H9 (cell line): ENCODE measurements around the gene CALHM4. TPM values are rescaled to one million over a fixed set of nuclear protein-coding genes. Genes with fewer than 3 reads are reported as not detected.
"Not testable (repeated sequence)": the region's sequence is repeated elsewhere in the genome, so short reads cannot be mapped to it uniquely, and the experiment has no call there.

Experiments
- DNase-seq: peaks from one replicate; pipeline ENCODE4 v3.0.0-alpha.2; 2017
- H2AFZ ChIP-seq: one replicate; pipeline ENCODE4 v1.6.1; 2013; ENCODE audit warnings: mild to moderate bottlenecking, low read length, control low read depth, moderate library complexity
- H2AK5ac ChIP-seq: 2 replicates; pipeline ENCODE4 v1.6.1; 2013; ENCODE audit warnings: low read length, control low read depth, mixed read lengths; ENCODE audit not compliant: insufficient read length
- H2BK120ac ChIP-seq: one replicate; pipeline ENCODE4 v1.6.1; 2013; ENCODE audit warnings: low read depth, mild to moderate bottlenecking, low read length, control low read depth, inconsistent platforms; ENCODE audit not compliant: poor library complexity, severe bottlenecking
- H2BK12ac ChIP-seq: 2 replicates; pipeline ENCODE4 v1.6.1; 2013; ENCODE audit warnings: low read length, control low read depth, mixed read lengths, low read depth; ENCODE audit not compliant: insufficient read length
- H2BK15ac ChIP-seq: 2 replicates; pipeline ENCODE4 v1.6.1; 2013; ENCODE audit warnings: low read depth, low read length, control low read depth
- H2BK20ac ChIP-seq: one replicate; pipeline ENCODE4 v1.6.1; 2013; ENCODE audit warnings: low read depth, mild to moderate bottlenecking, low read length, control low read depth, inconsistent platforms; ENCODE audit not compliant: poor library complexity, severe bottlenecking
- H2BK5ac ChIP-seq: 2 replicates; pipeline ENCODE4 v1.6.1; 2013; ENCODE audit warnings: low read length, control low read depth, mixed read lengths; ENCODE audit not compliant: insufficient read length
- H3K14ac ChIP-seq: 2 replicates; pipeline ENCODE4 v1.6.1; 2013; ENCODE audit warnings: low read length, control low read depth; ENCODE audit not compliant: insufficient read depth
- H3K18ac ChIP-seq: 2 replicates; pipeline ENCODE4 v1.6.1; 2013; ENCODE audit warnings: low read depth, mild to moderate bottlenecking, mixed read lengths, low read length, control low read depth; ENCODE audit not compliant: insufficient read length
- H3K23ac ChIP-seq: 2 replicates; pipeline ENCODE4 v1.6.1; 2013; ENCODE audit warnings: low read length, control low read depth, mixed read lengths, low read depth; ENCODE audit not compliant: insufficient read length
- H3K23me2 ChIP-seq: 2 replicates; pipeline ENCODE4 v1.6.1; 2013; ENCODE audit warnings: low read depth, mild to moderate bottlenecking, mixed read lengths, low read length, control low read depth; ENCODE audit not compliant: insufficient read length, poor library complexity, severe bottlenecking
- H3K27ac ChIP-seq: 2 replicates; pipeline ENCODE4 v1.5.1; 2013; ENCODE audit warnings: low read length, control low read depth, mixed read lengths, low read depth; ENCODE audit not compliant: insufficient read length
- H3K27me3 ChIP-seq: 2 replicates; pipeline ENCODE4 v1.6.1; 2013; ENCODE audit warnings: low read length, control low read depth, inconsistent platforms; ENCODE audit not compliant: insufficient read depth
- H3K4ac ChIP-seq: 2 replicates; pipeline ENCODE4 v1.6.1; 2013; ENCODE audit warnings: low read depth, mild to moderate bottlenecking, control low read depth, inconsistent platforms, low read length, moderate library complexity
- H3K4me1 ChIP-seq: 2 replicates; pipeline ENCODE4 v1.6.1; 2013; ENCODE audit warnings: low read length, control low read depth, inconsistent platforms; ENCODE audit not compliant: insufficient read depth
- H3K4me2 ChIP-seq: 2 replicates; pipeline ENCODE4 v1.6.1; 2013; ENCODE audit warnings: low read length, control low read depth, mixed read lengths; ENCODE audit not compliant: insufficient read length, insufficient read depth
- H3K56ac ChIP-seq: 2 replicates; pipeline ENCODE4 v1.6.1; 2013; ENCODE audit warnings: low read depth, mild to moderate bottlenecking, mixed read lengths, low read length, control low read depth; ENCODE audit not compliant: insufficient read length
- H3K79me1 ChIP-seq: 2 replicates; pipeline ENCODE4 v1.6.1; 2013; ENCODE audit warnings: low read depth, mild to moderate bottlenecking, moderate library complexity, low read length, control low read depth, inconsistent platforms; ENCODE audit not compliant: insufficient read depth, poor library complexity, severe bottlenecking
- H3K79me2 ChIP-seq: 2 replicates; pipeline ENCODE4 v1.6.1; 2013; ENCODE audit warnings: low read length, control low read depth, inconsistent platforms; ENCODE audit not compliant: insufficient read depth
- H3K9ac ChIP-seq: 2 replicates; pipeline ENCODE4 v1.6.1; 2013; ENCODE audit warnings: low read length, control low read depth, mixed read lengths; ENCODE audit not compliant: insufficient read length; ENCODE audit errors: extremely low read depth
- H3K9me3 ChIP-seq: one replicate; pipeline ENCODE4 v1.6.1; 2013; ENCODE audit warnings: low read depth, low read length, inconsistent platforms; ENCODE audit not compliant: control insufficient read depth
- H3T11ph ChIP-seq: one replicate; pipeline ENCODE4 v1.6.1; 2013; ENCODE audit warnings: mild to moderate bottlenecking, low read length, control low read depth, inconsistent platforms
- H4K20me1 ChIP-seq: one replicate; pipeline ENCODE4 v1.6.1; 2013; ENCODE audit not compliant: control insufficient read depth, insufficient read length, insufficient read depth
- H4K5ac ChIP-seq: 2 replicates; pipeline ENCODE4 v1.6.1; 2013; ENCODE audit warnings: low read depth, mild to moderate bottlenecking, mixed read lengths, low read length, control low read depth; ENCODE audit not compliant: insufficient read length
- H4K8ac ChIP-seq: replicated peaks from 2 replicates; pipeline ENCODE4 v1.6.1; 2013; ENCODE audit warnings: low read length, control low read depth, mixed read lengths, low read depth; ENCODE audit not compliant: insufficient read length
- H4K91ac ChIP-seq: 2 replicates; pipeline ENCODE4 v1.6.1; 2013; ENCODE audit warnings: low read depth, mild to moderate bottlenecking, moderate library complexity, mixed read lengths, low read length, control low read depth; ENCODE audit not compliant: insufficient read length
- H3K27ac Mint-ChIP-seq, 3 experiments: 2 replicates in 2 of 3; 3 replicates in 1 of 3; pipeline ENCODE4 v1.8.0; 2020 to 2021; ENCODE audit warnings: mixed read lengths in 3 of 3, mild to moderate bottlenecking in 1 of 3, moderate library complexity in 1 of 3
- H3K27me3 Mint-ChIP-seq: 2 replicates; pipeline ENCODE4 v1.8.0; 2021; ENCODE audit warnings: low read depth, mild to moderate bottlenecking, moderate library complexity, mixed read lengths
- H3K36me3 Mint-ChIP-seq, 3 experiments: 2 replicates in 2 of 3; 3 replicates in 1 of 3; pipeline ENCODE4 v1.8.0; 2020 to 2021; ENCODE audit warnings: low read depth in 3 of 3, mixed read lengths in 3 of 3; ENCODE audit not compliant: insufficient read depth in 1 of 3
- H3K4me1 Mint-ChIP-seq, 2 experiments: 2 replicates each; pipeline ENCODE4 v1.8.0; 2020; ENCODE audit warnings: mixed read lengths in 2 of 2
- H3K4me3 Mint-ChIP-seq, 2 experiments: 2 replicates in 1 of 2; 3 replicates in 1 of 2; pipeline ENCODE4 v1.8.0; 2020 to 2021; ENCODE audit warnings: mild to moderate bottlenecking in 2 of 2, mixed read lengths in 2 of 2, moderate library complexity in 1 of 2
- H3K9me3 Mint-ChIP-seq, 2 experiments: 2 replicates in 1 of 2; 3 replicates in 1 of 2; pipeline ENCODE4 v1.8.0; 2020; ENCODE audit warnings: mild to moderate bottlenecking in 2 of 2, mixed read lengths in 2 of 2, moderate library complexity in 1 of 2
- CTCF ChIP-seq: fragments of 200-600 bp; sonication (generic); conservative IDR thresholded peaks from 3 replicates; pipeline ENCODE4 v1.8.0; 2021; ENCODE audit warnings: antibody characterized with exemption, mild to moderate bottlenecking
- WGBS: extraction: QIAGEN DNeasy Blood & Tissue Kit; methylation state at CpG from one replicate; pipeline ENCODE4 v1.1.7; 2013; ENCODE audit warnings: missing lambda C conversion rate, low lambda C conversion rate, mixed read lengths; ENCODE audit not compliant: insufficient read length; ENCODE audit errors: extremely low coverage; 5-methylcytosine and 5-hydroxymethylcytosine counted together
- total RNA-seq: library from RNA; stranded (reverse); gene quantifications from 2 replicates; pipeline ENCODE4 v1.2.1, GENCODE V29; 2021

The CALHM4 gene
- total RNA-seq, 1 experiment from 2014 or later, result not detected

- Histone ChIP-seq H4K20me1 (no peaks in the 10 kb centered on the region), H2BK12ac (no peak overlapping the region), H3K23ac (no peak overlapping the region), H2BK15ac (no peak overlapping the region), H4K91ac (no peak overlapping the region), H3T11ph (no peak overlapping the region), H3K4ac (no peak overlapping the region), H4K5ac (no peak overlapping the region), H3K79me2 (no peaks in the 10 kb centered on the region), H3K4me2 (no peak overlapping the region), H3K23me2 (no peaks in the 10 kb centered on the region), H3K18ac (no peak overlapping the region), H3K79me1 (no peaks in the 10 kb centered on the region), H2BK20ac (no peak overlapping the region), H3K14ac (no peak overlapping the region), H3K9ac (no peak overlapping the region), H3K9me3 (no peaks in the 10 kb centered on the region), H3K4me1 (no peaks in the 10 kb centered on the region), H2AFZ (no peak overlapping the region), H2BK5ac (no peak overlapping the region), H2BK120ac (no peak overlapping the region), H3K27me3 (no peaks in the 10 kb centered on the region), H3K27ac (no peak overlapping the region), H2AK5ac (no peak overlapping the region), H4K8ac (no peak overlapping the region), H3K56ac (no peak overlapping the region)
- no peak for DNase-seq
- Mint-ChIP-seq H3K4me1 (no peaks in the 10 kb centered on the region), H3K36me3 (peaks cover 5 to 25% (median 17%) of the 10 kb centered on the region in 3 experiments; a peak in 5 of 7 replicates), H3K9me3 (no peaks in the 10 kb centered on the region), H3K27me3 (no peaks in the 10 kb centered on the region), H3K27ac (no peak overlapping the region), H3K4me3 (no peak overlapping the region)
- WGBS, result no CpG with 5 or more reads among the region's 4 CpGs
- no peak for TF ChIP-seq CTCF
Observed at GRCh38 chr6:116596815-116597214, 43.3 kb downstream of the CALHM4 start.

- not testable (repeated sequence) for H3K23ac ChIP-seq, H3K9me3 ChIP-seq, H2AFZ ChIP-seq, H3K79me1 ChIP-seq, H3K27me3 ChIP-seq, H4K8ac ChIP-seq, H2BK20ac ChIP-seq, H3K36me3 Mint-ChIP-seq, H3K23me2 ChIP-seq, H3T11ph ChIP-seq, H3K27ac ChIP-seq, H3K4me1 ChIP-seq, H3K9me3 Mint-ChIP-seq, H2BK120ac ChIP-seq, H3K27ac Mint-ChIP-seq, H4K20me1 ChIP-seq, DNase-seq, H3K56ac ChIP-seq, H2BK5ac ChIP-seq, H4K91ac ChIP-seq, H3K4me3 Mint-ChIP-seq, H3K9ac ChIP-seq, H3K4me1 Mint-ChIP-seq, H3K14ac ChIP-seq, H3K4me2 ChIP-seq, H2BK12ac ChIP-seq, H3K18ac ChIP-seq, H3K4ac ChIP-seq, H3K79me2 ChIP-seq, H4K5ac ChIP-seq, H3K27me3 Mint-ChIP-seq, H2BK15ac ChIP-seq, H2AK5ac ChIP-seq
- no CpG with 5 or more reads among the region's 3 CpGs for WGBS
Observed at GRCh38 chr6:116603916-116604315, 50.4 kb downstream of the CALHM4 start.
